ENCODE data around the gene QSOX2. TPM values are rescaled to one million over a fixed set of nuclear protein-coding genes. Genes with fewer than 3 reads are reported as not detected.

QSOX2 gene
- total RNA-seq, 2 experiments from 2014 or later: 50.0 to 57.5 TPM

- Histone ChIP-seq H4K20me1 (ENCODE audit: insufficient read depth, low read length) (no peaks in the 10 kb centered on the region), H3K4me3 (ENCODE audit: low read depth, low read length, poor library complexity, severe bottlenecking) (no peak overlapping the region), H3K36me3 (ENCODE audit: insufficient read depth, low read length) (no peaks in the 10 kb centered on the region), H3K79me2 (ENCODE audit: insufficient read depth, low read depth, low read length) (no peaks in the 10 kb centered on the region), H3K9me2 (ENCODE audit: insufficient read depth, low read length) (no peaks in the 10 kb centered on the region), H3K4me2 (ENCODE audit: low read length) (no peak overlapping the region), H3K27ac (ENCODE audit: low read depth, low read length, poor library complexity, severe bottlenecking) (no peak overlapping the region), H2AFZ (ENCODE audit: low read length) (no peak overlapping the region), H3K9me3 (ENCODE audit: low read length) (no peaks in the 10 kb centered on the region), H3K4me1 (ENCODE audit: insufficient read depth, low read length, poor library complexity, severe bottlenecking) (no peaks in the 10 kb centered on the region)
- intact Hi-C loops (cut with micrococcal nuclease; ENCODE audit: unreplicated experiment): no loop called here
- ChIA-PET POLR2A (no interaction called here), CTCF (ENCODE audit: unreplicated experiment) (no interaction called here)
- no TSS peak for BruUV-seq (replicated peaks)
- TF ChIP-seq EZH2phosphoT487 (IDR thresholded peaks at IDR 0.05; ENCODE audit: borderline replicate concordance, low read depth, low read length): no peak
- no peak for TF ChIP-seq CTCF (conservative IDR thresholded peaks at IDR 0.05; ENCODE audit: low read length)
- DNase-seq (ENCODE audit: low spot score): no peak
These were observed 60.5 kb downstream of the QSOX2 start for GRCh38 chr9:136185066-136185465.

GRCh38 chr9:136182850-136183422 is 62.7 kb downstream of the QSOX2 start:
- H2AFZ ChIP-seq (ENCODE audit: low read length): no peak overlapping the region
- DNase-seq (ENCODE audit: low spot score): no peak
- no peaks in the 10 kb centered on the region for H3K9me2 ChIP-seq (ENCODE audit: insufficient read depth, low read length)
- no peaks in the 10 kb centered on the region for H4K20me1 ChIP-seq (ENCODE audit: insufficient read depth, low read length)
- TF ChIP-seq EZH2phosphoT487 (IDR thresholded peaks at IDR 0.05; ENCODE audit: borderline replicate concordance, low read depth, low read length) (no peak), CTCF (conservative IDR thresholded peaks at IDR 0.05; ENCODE audit: low read length) (no peak)
- no peak overlapping the region for H3K4me3 ChIP-seq (ENCODE audit: low read depth, low read length, poor library complexity, severe bottlenecking)
- H3K79me2 ChIP-seq (ENCODE audit: insufficient read depth, low read depth, low read length): no peaks in the 10 kb centered on the region
- H3K27ac ChIP-seq (ENCODE audit: low read depth, low read length, poor library complexity, severe bottlenecking): no peak overlapping the region
- no peaks in the 10 kb centered on the region for H3K36me3 ChIP-seq (ENCODE audit: insufficient read depth, low read length)
- no peak overlapping the region for H3K4me2 ChIP-seq (ENCODE audit: low read length)
- no TSS peak for BruUV-seq (replicated peaks)
- ChIA-PET POLR2A (no interaction called here), CTCF (ENCODE audit: unreplicated experiment) (no interaction called here)
- H3K4me1 ChIP-seq (ENCODE audit: insufficient read depth, low read length, poor library complexity, severe bottlenecking): no peaks in the 10 kb centered on the region
- intact Hi-C loops (cut with micrococcal nuclease; ENCODE audit: unreplicated experiment): no loop called here
- H3K9me3 ChIP-seq (ENCODE audit: low read length): no peaks in the 10 kb centered on the region

- no TSS peak for BruUV-seq (replicated peaks)
- Histone ChIP-seq H3K79me2 (ENCODE audit: insufficient read depth, low read depth, low read length) (no peaks in the 10 kb centered on the region), H4K20me1 (ENCODE audit: insufficient read depth, low read length) (no peaks in the 10 kb centered on the region), H3K36me3 (ENCODE audit: insufficient read depth, low read length) (no peaks in the 10 kb centered on the region), H3K4me3 (ENCODE audit: low read depth, low read length, poor library complexity, severe bottlenecking) (no peak overlapping the region), H3K9me2 (ENCODE audit: insufficient read depth, low read length) (no peaks in the 10 kb centered on the region), H3K4me2 (ENCODE audit: low read length) (no peak overlapping the region), H3K9me3 (ENCODE audit: low read length) (no peaks in the 10 kb centered on the region), H3K4me1 (ENCODE audit: insufficient read depth, low read length, poor library complexity, severe bottlenecking) (no peaks in the 10 kb centered on the region), H3K27ac (ENCODE audit: low read depth, low read length, poor library complexity, severe bottlenecking) (no peak overlapping the region), H2AFZ (ENCODE audit: low read length) (no peak overlapping the region)
- no peak for DNase-seq (ENCODE audit: low spot score)
- POLR2A ChIA-PET: no interaction called here
- CTCF ChIA-PET (ENCODE audit: unreplicated experiment): no interaction called here
- intact Hi-C loops (cut with micrococcal nuclease; ENCODE audit: unreplicated experiment): no loop called here
- TF ChIP-seq EZH2phosphoT487 (IDR thresholded peaks at IDR 0.05; ENCODE audit: borderline replicate concordance, low read depth, low read length): no peak
- TF ChIP-seq CTCF (conservative IDR thresholded peaks at IDR 0.05; ENCODE audit: low read length): no peak
These were observed 63.2 kb downstream of the QSOX2 start for GRCh38 chr9:136182420-136182787.
